Hematopoietic multipotent progenitor cell treated with erythropoietin and hydrocortisone succinate and interleukin-3 and kit ligand, for 4 days (in vitro differentiated cells): ENCODE results near the gene KCTD16.

ENCODE experiments used
- DNase-seq: peaks from one replicate; pipeline ENCODE4 v3.0.0-alpha.2; 2015

KCTD16 gene

GRCh38 chr5:144352732-144353317, 182.2 kb downstream of the KCTD16 start:
- no peak for DNase-seq

- DNase-seq, result no peak
Observed at GRCh38 chr5:144356489-144356888, 185.8 kb downstream of the KCTD16 start.

DNA sequence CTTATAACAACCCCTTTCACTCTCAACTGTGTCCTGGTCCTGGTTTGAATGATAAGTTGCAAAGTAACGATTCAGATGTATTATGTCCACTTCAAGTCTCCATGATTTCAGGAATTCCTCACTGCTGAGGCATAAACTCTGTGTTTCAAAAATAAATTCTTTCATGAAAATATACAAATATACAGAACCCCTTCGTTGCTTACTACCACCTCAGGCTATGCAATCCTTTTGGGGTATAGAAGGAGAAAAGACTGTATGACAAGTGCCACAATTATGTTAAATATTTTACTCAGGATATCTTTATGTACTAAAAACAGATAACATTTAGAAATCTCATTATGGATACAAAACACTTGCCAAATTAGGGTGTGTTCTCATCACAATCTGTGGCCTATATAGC, 190.7 kb downstream of the KCTD16 start:
- DNase-seq, result no peak

GRCh38 chr5:144365885-144366284, 195.2 kb downstream of the KCTD16 start:
- DNase-seq, result no peak

DNA sequence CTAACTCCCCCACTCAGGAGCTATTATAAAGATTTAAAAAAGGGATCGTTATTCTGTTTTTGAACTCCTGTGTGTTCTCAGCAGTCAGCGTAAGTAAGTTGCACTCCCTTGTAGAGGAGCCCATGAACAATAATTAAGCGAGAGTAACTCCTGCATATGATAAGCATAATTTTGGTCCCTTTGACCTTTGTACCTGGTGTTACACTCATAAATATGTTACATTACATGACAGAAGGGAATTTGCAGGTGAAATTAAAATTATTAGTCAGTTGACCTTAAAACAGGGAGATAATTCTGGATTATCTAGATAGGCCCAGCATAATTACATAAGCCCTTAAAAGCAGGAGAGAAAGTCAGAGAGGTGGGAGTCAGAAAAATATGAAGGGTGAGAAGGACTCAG, 197.3 kb downstream of the KCTD16 start:
- no peak for DNase-seq

GRCh38 chr5:144368556-144368955, 197.9 kb downstream of the KCTD16 start:
- DNase-seq, result no peak

DNA sequence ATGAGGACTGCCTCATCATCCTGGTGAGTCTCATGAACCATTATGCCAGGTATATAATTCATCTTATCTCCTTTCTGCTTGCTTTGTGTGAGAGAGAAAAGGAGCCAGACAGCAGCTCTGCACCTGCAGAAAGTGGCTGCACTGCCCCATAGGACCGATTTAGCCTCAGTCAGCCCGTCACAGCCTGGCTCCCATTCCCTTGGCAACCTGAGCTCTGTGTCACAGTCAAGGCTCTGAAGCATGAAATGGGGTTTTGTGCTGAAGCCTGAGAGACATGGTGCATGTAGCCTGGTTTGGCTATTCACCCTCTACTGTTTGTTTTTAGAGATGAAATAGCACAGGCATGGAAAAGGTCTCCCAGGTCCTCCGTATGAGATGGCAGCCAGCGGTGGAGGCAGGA, 198.3 kb downstream of the KCTD16 start:
- no peak for DNase-seq

- no peak for DNase-seq
Observed at GRCh38 chr5:144370273-144370672, 199.6 kb downstream of the KCTD16 start.

GRCh38 chr5:144374637-144375036, 204.0 kb downstream of the KCTD16 start:
- DNase-seq, result no peak

GRCh38 chr5:144377207-144377606, 206.5 kb downstream of the KCTD16 start:
- DNase-seq, result no peak

GRCh38 chr5:144378681-144379080, 208.0 kb downstream of the KCTD16 start:
- DNase-seq, result no peak

DNA sequence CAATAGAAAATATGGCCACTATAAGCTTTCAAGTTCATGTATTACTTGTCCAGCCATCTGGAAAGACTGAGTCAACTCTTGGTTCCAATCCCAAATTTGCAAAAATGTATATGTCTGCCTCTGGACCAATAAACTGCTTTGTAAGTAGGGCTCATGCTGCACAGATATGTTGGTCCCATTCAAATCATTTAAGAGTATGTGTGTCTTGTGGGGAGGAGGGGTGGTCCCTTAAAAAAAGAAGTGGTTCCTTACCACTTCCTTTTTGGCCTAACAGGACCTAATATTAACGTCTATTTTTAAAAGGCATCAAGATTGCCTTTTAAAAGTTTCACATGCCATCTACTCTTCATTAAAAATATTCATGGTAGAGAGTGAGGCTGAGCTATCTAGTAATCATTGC, 214.9 kb downstream of the KCTD16 start:
- DNase-seq, result peak; percentile 8

- no peak for DNase-seq
Observed at GRCh38 chr5:144386315-144386714, 215.6 kb downstream of the KCTD16 start.

DNA sequence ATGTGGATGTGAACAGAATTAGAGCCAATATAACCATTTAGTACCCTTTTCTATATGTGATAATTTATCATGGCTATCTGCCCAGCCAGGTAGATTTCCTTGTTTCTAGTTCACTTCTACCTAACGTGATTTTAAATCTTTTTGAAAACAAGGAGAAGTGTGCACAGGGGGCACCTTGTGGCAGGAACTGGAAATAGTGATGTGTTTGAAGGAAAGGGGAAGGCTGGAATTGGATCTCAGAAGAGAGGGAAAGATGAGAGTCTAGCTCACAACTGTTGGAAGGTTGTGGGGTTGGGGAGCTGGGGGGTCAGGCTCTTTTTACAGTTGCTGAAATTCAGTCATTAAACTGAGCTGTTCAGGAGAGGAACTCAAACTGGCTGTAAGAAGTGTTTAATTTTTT, 219.5 kb downstream of the KCTD16 start:
- DNase-seq, result no peak

DNA sequence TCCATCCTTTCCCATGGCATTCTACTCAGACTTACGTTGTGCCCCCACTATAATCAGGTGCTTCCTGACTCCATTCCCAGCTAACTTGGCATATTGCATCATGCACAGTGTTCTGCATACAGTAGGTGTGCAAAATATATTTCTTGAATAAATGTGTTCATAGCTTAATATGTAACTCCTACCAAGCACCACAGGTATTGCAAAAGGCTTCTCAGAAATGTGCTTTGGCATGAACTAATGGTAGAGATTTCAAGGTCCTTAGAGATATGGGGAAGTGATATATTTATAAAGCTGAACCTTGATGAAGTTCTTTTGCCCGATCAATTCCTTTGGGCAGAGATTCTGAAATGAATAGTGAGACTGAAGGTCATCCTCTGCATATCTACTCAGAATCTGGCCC, 220.4 kb downstream of the KCTD16 start:
- DNase-seq, result no peak

DNA sequence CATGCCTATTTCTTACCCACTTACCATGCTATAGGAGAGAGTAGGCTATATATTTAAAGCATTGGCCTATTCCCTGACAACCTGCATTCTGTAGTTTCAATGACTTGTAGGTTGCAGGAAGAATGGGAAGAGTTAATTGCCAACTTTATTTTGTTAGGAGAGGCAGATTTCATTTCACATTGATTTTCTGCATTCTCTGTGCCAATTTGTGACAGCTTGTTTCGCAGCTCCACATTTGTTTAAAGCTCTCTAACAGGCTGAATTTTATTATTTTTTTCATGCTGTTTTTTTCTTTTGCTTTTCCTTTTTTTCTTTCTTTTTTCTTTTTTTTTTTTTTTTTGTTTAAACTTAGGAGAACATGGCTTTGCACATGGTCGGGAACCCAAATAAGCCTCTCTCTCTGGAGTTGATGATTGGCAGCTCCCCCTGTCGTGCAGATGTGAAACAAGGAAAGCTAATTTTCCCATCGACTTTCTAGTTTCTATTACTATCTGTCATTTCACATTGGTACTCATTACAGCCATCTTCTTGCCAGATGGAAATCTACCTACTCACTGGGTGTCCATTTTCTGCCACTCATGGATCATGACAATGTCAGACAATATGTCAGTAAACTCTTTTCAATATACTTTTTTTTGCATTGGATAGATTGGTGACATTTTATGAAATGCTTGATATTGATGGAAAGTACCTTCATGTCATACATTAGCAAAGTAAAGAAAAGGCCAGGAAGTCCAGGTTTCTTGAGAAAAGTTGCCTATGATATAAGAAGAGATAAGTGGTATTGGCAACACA, 223.2 kb downstream of the KCTD16 start:
- no peak for DNase-seq

DNA sequence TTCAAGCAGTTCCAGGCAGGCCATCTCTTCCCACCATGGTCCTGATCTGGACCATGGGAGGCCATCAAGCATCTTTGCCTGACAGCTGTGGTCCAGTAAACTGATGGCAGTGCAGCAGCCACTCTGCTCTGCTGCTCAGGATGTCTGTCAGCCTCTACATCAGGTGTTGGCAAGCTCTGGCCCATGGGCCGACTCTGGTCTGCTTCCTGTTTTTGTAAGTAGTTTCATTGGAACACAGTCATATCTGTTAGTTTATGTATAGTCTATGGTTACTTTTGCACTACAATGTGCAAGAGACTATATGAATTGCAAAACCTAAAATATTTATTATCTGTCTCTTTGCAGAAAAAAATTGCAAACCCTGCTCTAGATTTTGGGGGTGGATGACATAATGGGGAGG, 225.0 kb downstream of the KCTD16 start:
- peak; percentile 43 for DNase-seq

GRCh38 chr5:144403058-144403457, 232.4 kb downstream of the KCTD16 start:
- DNase-seq, result no peak

GRCh38 chr5:144403817-144404420, 233.2 kb downstream of the KCTD16 start:
- no peak for DNase-seq

- no peak for DNase-seq
Observed at GRCh38 chr5:144404672-144405071, 234.0 kb downstream of the KCTD16 start.

- peak; percentile 9 for DNase-seq
Observed at GRCh38 chr5:144405991-144406390, 235.3 kb downstream of the KCTD16 start.

- peak; percentile 73 for DNase-seq
Observed at GRCh38 chr5:144406442-144406841, 235.8 kb downstream of the KCTD16 start.

DNA sequence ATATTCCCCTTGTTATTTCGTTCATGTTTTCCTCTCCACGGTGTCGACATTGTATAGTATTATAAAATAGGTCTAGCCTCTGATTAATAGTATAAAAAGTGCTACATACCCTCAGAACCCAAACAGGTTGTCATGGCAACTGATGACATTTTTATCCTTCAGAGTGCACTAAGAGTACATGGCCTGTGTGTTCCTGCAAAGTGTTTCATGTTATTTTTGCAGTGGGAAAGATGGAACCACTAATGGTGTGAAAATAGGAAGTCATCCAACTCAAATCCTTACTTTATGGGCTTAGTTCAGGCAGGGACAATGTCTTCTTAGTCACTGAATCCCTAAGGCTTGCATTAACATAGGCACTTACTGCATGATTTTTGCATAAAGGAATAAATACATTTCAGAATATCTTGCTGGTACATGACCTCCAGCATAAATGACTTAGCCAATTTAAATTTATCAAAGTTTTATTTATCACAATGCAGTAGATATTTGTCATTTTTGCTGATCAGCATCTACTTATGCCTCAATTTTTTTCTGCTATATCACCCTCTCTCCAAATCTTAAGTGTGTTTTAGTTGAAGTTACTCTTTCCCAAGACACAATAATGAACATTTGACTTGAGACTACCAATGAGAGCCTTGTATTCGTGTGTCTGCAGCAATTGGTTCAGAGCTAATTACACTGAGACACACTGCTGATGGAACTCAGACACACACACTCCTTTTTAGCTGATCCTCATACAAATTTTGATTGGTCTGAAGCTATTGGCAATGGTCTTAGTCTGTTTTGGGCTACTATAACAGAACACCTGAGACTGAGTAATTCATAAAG, 243.7 kb downstream of the KCTD16 start:
- no peak for DNase-seq
